KOPT-K1 (cell line): ENCODE data around the gene CAMK2B.

Experiments
- H3K27ac ChIP-seq: fragments of 200-600 bp; sonication (generic); 2 replicates; pipeline ENCODE4 v1.5.1; 2016; ENCODE audit warnings: antibody characterized with exemption, mild to moderate bottlenecking, low read depth, low read length; ENCODE audit not compliant: poor library complexity, severe bottlenecking
- H3K36me3 ChIP-seq: fragments of 200-600 bp; sonication (generic); 2 replicates; pipeline ENCODE4 v1.5.1; 2017; ENCODE audit warnings: antibody characterized with exemption, mild to moderate bottlenecking, low read length, moderate library complexity; ENCODE audit not compliant: insufficient read depth
- H3K9me3 ChIP-seq: fragments of 200-600 bp; sonication (generic); 2 replicates; pipeline ENCODE4 v1.5.1; 2017; ENCODE audit warnings: antibody characterized with exemption, low read length, mild to moderate bottlenecking; ENCODE audit not compliant: insufficient read depth, poor library complexity, severe bottlenecking

CAMK2B gene

DNA sequence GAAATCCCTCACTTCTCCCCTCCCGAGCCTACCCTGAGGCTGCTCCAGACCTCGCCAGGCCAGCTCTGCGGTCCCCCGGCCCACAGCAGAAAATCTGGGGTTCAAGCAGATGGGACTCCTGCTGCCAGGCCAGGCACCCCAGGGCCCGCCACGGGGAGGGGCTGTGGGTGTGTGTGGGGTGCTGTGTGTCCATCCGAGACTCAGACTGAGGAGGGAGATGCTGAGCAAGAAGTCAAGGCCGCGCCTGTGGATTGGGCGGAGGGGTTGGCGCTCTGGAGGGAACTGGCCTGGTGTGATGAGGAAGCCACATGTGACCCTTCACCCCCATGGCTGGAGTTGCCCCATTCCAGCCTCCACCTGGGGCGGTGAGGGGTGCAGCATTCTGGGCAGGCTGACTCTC, 73.5 kb downstream of the CAMK2B start:
- no peaks in the 10 kb centered on the region for H3K9me3 ChIP-seq
- no peak overlapping the region for H3K27ac ChIP-seq
- H3K36me3 ChIP-seq, result no peaks in the 10 kb centered on the region

DNA sequence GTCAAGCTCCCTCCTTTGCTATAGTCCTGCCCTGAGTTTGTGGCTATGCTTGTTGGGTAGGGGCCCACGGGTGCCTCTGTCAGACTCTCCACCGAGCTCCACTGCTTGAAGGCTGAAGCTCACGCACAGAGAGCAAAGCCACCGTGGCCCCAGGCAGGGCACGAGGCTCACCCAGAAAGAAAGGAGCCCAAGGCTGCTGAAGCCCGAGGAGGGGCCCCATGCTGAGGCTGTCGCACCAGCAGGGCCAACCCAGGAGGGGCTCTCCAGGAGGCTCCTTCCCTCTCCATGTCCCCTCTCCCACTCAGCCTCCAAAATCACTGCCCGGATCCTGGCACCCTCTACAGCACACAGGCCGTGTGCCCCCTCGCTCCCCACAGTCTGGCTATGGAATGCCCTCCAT, 74.1 kb downstream of the CAMK2B start:
- H3K27ac ChIP-seq, result no peak overlapping the region
- H3K36me3 ChIP-seq, result no peaks in the 10 kb centered on the region
- H3K9me3 ChIP-seq, result no peaks in the 10 kb centered on the region

DNA sequence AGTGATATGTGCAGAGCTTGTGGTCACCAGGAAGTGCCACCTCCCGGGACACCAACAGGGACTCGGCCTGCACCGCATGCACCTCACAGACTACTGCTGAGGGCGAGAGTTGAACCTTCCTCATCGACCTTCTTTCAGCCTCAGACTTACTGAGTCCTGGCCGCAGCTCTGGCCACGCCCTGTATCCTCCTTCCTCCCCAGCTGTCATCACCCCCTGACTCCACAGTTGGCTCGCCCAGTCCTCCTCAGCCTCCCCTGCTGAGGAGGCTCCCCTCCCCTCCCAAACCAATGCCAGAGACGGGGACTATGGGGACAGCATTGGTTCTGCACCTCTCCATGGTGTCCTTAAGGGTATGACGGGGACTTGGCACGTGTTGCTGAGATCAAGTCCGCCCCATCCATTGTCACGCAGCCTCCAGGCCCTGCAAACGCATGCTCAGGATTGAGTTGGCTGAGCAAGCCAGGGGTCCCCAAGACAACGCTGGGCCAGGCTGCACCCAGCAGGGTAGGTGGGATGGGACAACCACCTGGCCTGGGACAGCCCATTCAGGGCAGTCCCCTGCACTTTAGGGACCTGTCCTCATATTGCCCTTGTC, 75.7 kb downstream of the CAMK2B start:
- Histone ChIP-seq H3K27ac (no peak overlapping the region), H3K9me3 (no peaks in the 10 kb centered on the region), H3K36me3 (no peaks in the 10 kb centered on the region)

DNA sequence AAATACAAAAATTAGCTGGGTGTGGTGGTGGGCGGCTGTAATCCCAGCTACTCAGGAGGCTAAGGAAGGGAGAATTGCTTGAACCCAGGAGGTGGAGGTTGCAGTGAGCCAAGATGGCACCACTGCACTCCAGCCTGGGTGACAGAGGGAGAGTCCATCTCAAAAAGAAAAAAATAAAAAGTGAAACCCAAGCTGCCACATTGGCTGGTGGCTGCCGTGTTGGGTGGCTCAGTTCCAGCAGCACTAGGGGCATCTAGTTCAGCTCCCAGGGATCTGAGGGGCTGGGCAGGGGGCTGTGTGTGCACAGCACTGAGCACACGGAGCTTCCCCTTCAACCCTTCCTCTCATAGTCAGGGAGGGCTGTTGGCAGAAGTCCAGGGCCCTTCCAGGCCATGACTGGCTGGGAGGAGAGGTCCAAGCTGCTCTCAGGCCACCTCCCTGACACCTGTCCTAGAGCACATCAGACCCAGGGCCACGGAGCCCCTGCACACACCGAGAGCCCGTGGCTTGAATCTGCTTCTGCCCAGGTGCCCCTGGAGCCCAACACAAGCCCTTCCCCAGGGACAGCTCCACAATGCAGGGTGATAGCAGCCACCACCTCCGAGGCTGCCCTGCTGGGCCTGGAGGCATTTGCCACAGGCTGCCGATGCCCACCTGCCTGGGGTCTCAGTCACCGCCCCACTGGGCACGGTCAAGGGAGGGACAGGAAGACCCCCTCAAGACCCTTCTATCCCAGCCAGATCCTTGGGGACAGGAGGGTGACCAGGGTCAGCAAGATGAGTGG, 77.3 kb downstream of the CAMK2B start:
- H3K9me3 ChIP-seq, result no peaks in the 10 kb centered on the region
- no peak overlapping the region for H3K27ac ChIP-seq
- no peaks in the 10 kb centered on the region for H3K36me3 ChIP-seq

DNA sequence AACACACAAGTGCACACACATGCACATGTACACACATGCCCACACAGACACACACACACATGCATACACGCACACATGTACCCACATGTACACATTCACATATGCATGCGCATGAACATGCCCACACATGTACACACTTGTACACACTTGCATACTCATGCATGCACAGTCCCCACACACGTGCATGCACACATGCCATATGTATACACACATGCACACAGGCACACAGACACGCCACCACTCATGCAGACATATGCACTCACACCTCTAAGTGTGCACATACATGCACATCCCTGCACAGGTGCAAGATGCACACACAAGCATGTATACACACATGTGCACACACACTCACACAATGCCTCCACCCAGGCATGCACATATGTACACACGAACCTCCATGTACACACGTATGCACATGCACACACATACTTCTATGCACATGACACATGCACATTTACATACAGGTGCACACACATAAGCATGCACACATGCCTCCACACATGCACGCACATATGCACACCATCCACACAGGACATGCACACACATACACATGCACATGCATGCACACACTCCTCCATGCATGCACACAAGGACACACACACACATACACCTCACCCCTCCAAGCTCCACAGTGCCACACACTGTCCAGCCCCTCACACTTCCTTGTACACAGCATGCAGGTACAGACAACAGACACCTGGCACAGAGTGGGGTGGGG, 78.8 kb downstream of the CAMK2B start:
- Histone ChIP-seq H3K36me3 (no peaks in the 10 kb centered on the region), H3K9me3 (no peaks in the 10 kb centered on the region), H3K27ac (no peak overlapping the region)

DNA sequence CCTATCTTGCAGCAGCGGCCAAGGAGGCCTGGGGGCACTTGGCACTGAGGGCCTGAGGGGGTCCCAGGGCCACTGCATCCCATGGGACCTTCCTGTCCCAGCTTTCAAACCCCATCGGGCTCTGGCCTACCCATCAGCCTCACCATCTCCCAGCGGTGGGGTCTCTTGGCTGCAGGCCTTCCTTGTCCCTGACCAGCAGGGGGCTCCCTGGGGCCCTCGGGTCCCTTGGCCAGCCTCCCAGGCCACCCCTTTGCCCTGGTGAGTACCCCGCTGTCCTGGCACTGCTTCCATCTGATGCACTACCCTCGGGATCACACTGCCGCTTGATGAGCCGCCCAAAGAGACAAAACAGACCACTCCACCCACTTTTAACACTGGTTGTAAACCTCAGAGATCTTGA, 81.1 kb downstream of the CAMK2B start:
- Histone ChIP-seq H3K9me3 (no peaks in the 10 kb centered on the region), H3K36me3 (no peaks in the 10 kb centered on the region)

DNA sequence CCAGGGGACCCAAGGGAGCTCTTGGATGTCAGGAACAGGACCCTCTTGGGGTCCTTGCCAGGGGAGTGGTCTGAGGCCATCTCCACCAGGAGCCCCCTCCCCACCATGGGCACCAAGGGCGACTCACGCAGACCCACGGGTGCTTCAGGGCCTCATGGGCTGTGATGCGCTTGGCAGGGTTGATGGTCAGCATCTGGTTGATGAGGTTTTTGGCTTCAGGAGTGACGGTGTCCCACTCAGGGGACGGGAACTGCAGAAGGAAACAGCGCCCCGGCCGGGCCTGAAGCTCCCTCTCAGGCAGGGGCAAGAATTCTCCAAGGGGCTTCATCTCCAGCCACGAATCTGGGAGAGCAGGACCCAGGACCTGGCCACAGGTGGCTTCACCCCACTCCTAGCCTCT, 83.3 kb downstream of the CAMK2B start:
- no peaks in the 10 kb centered on the region for H3K36me3 ChIP-seq
- H3K9me3 ChIP-seq, result no peaks in the 10 kb centered on the region
- H3K27ac ChIP-seq, result no peak overlapping the region

More for the DNA sequence above, 81.1 kb downstream of the CAMK2B start:
- no peak overlapping the region for H3K27ac ChIP-seq

DNA sequence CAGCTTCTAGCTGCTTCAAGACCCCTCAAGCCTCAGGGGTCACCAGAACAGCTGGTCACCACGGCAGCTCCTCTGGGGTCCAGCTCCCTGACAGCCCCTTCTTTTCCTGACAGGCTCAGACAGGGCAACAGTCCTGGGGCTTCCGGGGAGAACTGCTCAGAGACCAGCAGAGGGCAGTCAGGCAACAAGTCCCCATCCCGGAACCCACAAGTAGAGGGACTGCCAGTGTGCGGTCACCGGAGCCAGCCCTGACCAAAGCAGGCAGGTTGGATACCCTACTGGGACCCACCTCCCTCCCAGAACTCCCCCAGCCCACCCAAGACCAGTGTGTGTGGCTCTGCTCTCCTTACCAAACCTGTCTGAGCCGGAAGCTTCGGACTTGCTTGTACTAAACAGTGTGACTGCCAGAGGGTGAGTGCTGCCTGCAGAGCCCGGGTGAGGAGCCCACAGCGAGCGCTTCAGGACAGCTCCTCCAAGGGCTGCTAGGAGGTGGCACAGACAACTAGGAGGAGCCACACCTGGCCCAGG, 84.3 kb downstream of the CAMK2B start:
- Histone ChIP-seq H3K27ac (no peak overlapping the region), H3K9me3 (no peaks in the 10 kb centered on the region), H3K36me3 (no peaks in the 10 kb centered on the region)

DNA sequence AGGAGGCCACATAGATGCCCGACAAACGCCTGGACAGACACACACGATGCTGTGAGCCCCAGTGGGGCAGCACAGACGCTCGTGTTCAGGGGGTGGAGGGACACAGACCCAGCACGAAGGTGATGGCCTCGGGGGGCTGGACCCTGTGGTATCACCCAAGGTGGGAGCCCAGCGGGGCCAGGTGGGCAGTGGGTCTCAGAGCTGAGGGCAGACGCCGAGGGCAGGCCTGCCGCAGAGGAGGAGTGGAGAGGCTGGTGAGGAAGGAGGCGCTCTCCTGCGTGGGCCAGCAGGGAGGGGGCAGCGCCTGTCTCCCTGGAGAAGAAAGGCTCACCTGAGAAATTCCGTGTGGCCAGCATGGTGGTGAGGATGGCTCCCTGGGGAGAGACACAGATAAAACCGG, 85.0 kb downstream of the CAMK2B start:
- Histone ChIP-seq H3K36me3 (no peaks in the 10 kb centered on the region), H3K27ac (no peak overlapping the region), H3K9me3 (no peaks in the 10 kb centered on the region)

DNA sequence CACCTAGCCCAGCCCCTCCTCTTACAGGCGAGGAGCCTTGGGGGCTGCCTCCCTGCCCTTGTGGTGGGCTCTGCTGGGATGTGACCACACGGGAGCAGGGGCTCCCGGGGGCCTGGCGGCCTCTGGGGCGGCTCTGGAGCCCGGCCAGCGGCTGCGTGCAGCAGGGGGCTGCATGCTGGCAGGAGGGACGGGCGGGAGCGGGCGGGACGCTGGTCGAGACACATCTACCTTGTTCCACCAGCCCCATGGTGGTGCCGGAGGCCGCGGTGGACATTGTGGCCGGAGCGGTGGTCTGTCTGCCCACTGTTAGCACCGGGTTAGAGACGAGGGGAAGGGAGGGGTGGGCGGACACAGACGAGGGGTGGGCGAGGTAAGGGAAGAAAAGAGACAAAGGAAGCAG, 86.0 kb downstream of the CAMK2B start:
- H3K27ac ChIP-seq, result no peak overlapping the region
- H3K9me3 ChIP-seq, result no peaks in the 10 kb centered on the region

DNA sequence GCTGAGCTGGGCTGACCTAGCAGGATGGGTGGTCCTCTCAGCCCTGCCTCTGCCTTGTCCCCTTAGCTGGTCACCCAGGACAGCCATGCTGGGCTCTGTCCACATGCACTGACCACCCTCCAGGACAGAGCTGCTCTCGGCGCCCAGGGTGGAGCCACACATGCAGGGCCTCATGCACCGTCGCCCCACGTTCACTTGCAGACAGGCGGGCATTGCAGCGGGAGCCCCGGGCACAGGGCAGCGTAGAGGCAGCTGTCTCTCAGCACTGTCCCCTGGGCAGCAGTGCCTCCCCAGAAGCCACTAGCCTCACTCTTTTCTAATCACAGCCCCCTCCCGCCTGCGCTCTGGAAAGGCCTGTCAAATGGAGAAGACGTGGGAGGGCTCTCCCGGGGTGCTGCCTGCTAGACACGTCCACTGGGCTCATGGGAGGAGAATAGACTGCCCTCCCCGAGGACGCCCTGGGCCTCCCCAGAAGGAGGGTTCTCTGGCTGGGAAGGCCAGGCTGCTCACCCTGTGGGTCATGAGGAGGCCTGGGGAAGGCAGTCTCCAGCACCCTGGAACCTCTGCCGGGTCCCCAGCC, 87.2 kb downstream of the CAMK2B start:
- no peaks in the 10 kb centered on the region for H3K9me3 ChIP-seq
- H3K36me3 ChIP-seq, result no peaks in the 10 kb centered on the region
- H3K27ac ChIP-seq, result no peak overlapping the region

More for the DNA sequence above, 86.0 kb downstream of the CAMK2B start:
- H3K36me3 ChIP-seq, result no peaks in the 10 kb centered on the region

DNA sequence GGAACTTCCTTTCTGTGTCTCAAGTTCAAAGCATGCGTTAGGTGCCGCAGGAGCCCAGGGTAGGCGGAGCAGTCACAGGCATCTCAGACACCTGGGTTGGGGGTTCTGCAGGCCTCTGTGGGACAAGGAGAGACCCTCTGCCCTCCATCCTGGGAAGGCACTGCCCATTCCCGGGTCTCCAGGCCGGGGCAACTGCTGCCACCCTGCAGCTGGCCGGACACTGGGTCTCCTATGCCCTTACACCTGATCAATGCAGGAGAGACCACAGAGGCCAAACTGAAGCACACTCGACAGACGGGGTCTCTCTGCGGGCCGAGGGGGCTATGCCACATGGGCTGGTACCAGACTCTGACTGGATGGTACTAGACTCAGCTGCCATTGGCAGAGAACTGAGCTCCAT, 87.7 kb downstream of the CAMK2B start:
- H3K27ac ChIP-seq, result no peak overlapping the region
- no peaks in the 10 kb centered on the region for H3K36me3 ChIP-seq
- H3K9me3 ChIP-seq, result no peaks in the 10 kb centered on the region

DNA sequence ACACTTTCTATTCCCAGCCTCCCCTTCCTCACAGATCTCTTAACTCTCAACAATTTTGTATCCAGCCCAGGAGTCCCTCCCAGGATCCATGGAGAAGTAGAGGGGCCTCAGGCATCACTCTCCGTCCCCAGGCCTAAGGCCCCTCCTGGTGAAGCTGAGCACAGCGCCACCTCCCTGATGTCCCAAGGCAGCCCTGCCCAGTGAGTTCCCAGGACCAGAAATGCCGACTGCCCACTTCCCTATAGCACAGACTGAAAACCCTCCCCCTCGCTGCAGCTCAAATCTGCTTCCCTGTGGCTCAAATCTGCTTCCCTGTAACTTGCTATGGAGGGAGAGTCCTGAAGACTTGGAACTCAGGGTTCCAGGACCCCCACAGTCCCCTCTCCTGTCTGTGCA, 89.1 kb downstream of the CAMK2B start:
- Histone ChIP-seq H3K36me3 (no peaks in the 10 kb centered on the region), H3K9me3 (no peaks in the 10 kb centered on the region), H3K27ac (no peak overlapping the region)

DNA sequence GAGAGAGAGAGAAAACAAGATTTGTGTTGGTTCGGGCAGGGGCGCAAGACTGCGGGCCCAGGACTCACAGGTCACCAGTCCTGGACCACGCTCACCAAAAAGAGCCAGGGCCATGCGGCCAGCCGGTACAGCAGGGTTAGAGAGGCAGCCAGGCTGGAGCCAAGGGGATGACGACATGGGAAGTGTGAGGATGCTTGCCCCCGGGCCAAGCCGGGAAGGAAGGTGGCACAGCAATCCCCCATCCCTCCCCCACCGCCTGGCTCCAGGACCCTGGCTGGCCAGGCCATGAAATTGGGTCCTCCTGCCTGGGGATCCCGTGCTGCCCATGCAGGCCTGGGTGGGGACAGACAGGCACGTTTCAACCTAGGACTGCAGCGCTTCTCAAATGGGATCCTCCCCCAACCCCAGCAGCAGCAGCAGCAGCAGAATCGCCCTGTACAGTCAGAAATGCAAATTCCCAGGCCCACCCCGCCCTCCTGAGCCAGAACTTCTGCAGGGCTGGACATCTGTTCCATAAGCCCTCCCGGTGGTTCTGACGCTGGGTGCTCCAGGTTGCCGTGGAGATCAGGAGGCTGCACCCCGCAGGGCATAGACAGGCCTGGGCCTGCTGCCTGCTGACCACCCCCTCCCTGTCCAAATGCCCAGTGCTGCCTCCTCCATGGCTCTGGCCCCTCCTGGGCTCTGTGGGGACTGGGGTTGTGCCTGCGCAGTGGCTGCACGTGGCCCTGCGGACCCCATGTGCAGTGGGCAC, 89.6 kb downstream of the CAMK2B start:
- H3K9me3 ChIP-seq, result no peaks in the 10 kb centered on the region
- H3K36me3 ChIP-seq, result no peaks in the 10 kb centered on the region
- no peak overlapping the region for H3K27ac ChIP-seq
